Kidney (tissue), 14 donors: ENCODE results near the gene CD180. TPM values are rescaled to one million over a fixed set of nuclear protein-coding genes. Genes with fewer than 3 reads are reported as not detected.

Experiments used
- DNase-seq, 5 donors: peaks; one replicate each; pipeline ENCODE4 v3.0.0-alpha.2; 2013 to 2020
- FAIRE-seq: peaks from 2 replicates; lab custom pipeline; 2012; peaks lifted over from hg19 to GRCh38; lab: Jason Lieb, UNC
- H3K27ac ChIP-seq, 2 donors: one replicate each; pipeline ENCODE4 v1.7.0; 2013; ENCODE audit warnings: low read depth in 2 of 2, low read length in 2 of 2, inconsistent platforms in 1 of 2
- H3K27me3 ChIP-seq: one replicate; pipeline ENCODE4 v1.7.1; 2013; ENCODE audit warnings: low read length, inconsistent platforms; ENCODE audit not compliant: control insufficient read depth, insufficient read depth
- H3K36me3 ChIP-seq, 3 donors: one replicate each; pipeline versions ENCODE4 v1.7.0 to v1.7.1; 2013; ENCODE audit warnings: low read length in 3 of 3, control low read depth in 1 of 3, inconsistent platforms in 1 of 3; ENCODE audit not compliant: insufficient read depth in 3 of 3, control insufficient read depth in 2 of 3
- H3K4me1 ChIP-seq, 3 donors: one replicate each; pipeline versions ENCODE4 v1.7.0 to v1.7.1; 2013; ENCODE audit warnings: low read length in 3 of 3, inconsistent platforms in 1 of 3, low read depth in 1 of 3; ENCODE audit not compliant: control insufficient read depth in 2 of 3, insufficient read depth in 2 of 3
- H3K4me3 ChIP-seq, 3 donors: one replicate each; pipeline versions ENCODE4 v1.7.0 to v1.8.1; 2013; ENCODE audit warnings: low read length in 3 of 3, control low read depth in 1 of 3, inconsistent platforms in 1 of 3
- H3K9ac ChIP-seq, 3 donors: one replicate each; pipeline versions ENCODE4 v1.7.0 to v1.7.1; 2013; ENCODE audit warnings: low read length in 3 of 3, control low read depth in 1 of 3, inconsistent platforms in 1 of 3
- H3K9me3 ChIP-seq, 3 donors: one replicate each; pipeline versions ENCODE4 v1.7.0 to v1.7.1; 2013; ENCODE audit warnings: low read length in 3 of 3, control low read depth in 1 of 3, inconsistent platforms in 1 of 3; ENCODE audit not compliant: control insufficient read depth in 2 of 3, insufficient read depth in 1 of 3
- CTCF ChIP-seq: IDR thresholded peaks from 3 replicates; pipeline ENCODE4 v1.5.1; 2012; ENCODE audit warnings: mild to moderate bottlenecking, moderate library complexity, borderline replicate concordance; ENCODE audit not compliant: insufficient read depth; ENCODE audit errors: extremely low read depth
- intact Hi-C: fragments of 100-400 bp; cut with DNase I; formaldehyde crosslinking; loops from one replicate; pipeline ENCODE4 v1.11.1; 2022
- polyA plus RNA-seq: library from polyadenylated mRNA; stranded (reverse); fragments of 350-450 nt; fragmentation: Illumina TruSeq; extraction: RNeasy Lipid Tissue Mini Kit (QIAGEN cat#74804); gene quantifications from one replicate; pipeline ENCODE4 v1.2.3, GENCODE V29; 2014; ENCODE audit warnings: low read depth, low replicate concordance; ENCODE audit not compliant: insufficient read depth
- total RNA-seq: library from RNA; stranded (reverse); fragmentation: NEBNext Ultra II Directional; extraction: Animal tissue kit (Norgen Biotek cat#: 25700); gene quantifications from one replicate; pipeline ENCODE4 v1.2.1, GENCODE V29; 2021
- donor health status: control.
- donor health status: control.
- donor health status: control.
- donor health status: control.
- donor health status: control.
- donor health status: DM: yes; HTN: yes; CAD: no.
- donor health status: Normal renal cell carcinoma (clear cell type).

Gene CD180
- total and polyA plus RNA-seq, 2 donors from 2014 or later = 0.28 to 3.3 TPM

DNA sequence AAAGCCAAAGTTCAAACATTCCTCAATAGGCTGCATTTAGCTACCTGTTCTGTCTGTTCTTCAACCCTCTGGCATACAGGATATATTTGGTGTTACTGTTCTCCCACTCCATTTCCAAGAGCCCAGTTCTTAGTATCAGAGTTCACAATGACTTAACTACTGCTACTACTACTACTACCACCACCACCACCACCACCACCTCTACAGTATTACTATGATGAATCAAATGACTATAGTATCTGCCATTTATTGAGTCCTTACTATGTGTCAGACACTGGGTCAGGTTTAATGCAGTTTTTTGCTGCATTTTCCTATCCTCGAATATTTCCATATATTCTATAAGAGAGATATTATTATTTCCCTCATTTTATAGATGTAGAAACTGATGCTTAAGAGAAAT lies 937 bp upstream of the CD180 start:
- no peak for FAIRE-seq
- H3K36me3 ChIP-seq = no peaks in the 10 kb centered on the region
- no peak overlapping the region for H3K27ac ChIP-seq
- no peak overlapping the region for H3K9ac ChIP-seq
- no peak overlapping the region for H3K4me3 ChIP-seq
- TF ChIP-seq CTCF = no peak
- H3K9me3 ChIP-seq = no peaks in the 10 kb centered on the region
- no peak for DNase-seq
- intact Hi-C loops = no loop called here
- peaks cover 0 to 2% (median 0%) of the 10 kb centered on the region in 3 donors for H3K4me1 ChIP-seq
- H3K27me3 ChIP-seq = no peaks in the 10 kb centered on the region

GRCh38 chr5:67195406-67196275 lies 958 bp downstream of the CD180 start:
- FAIRE-seq (no peak), DNase-seq (no peak)
- Histone ChIP-seq H3K9me3 (no peaks in the 10 kb centered on the region), H3K36me3 (no peaks in the 10 kb centered on the region), H3K9ac (no peak overlapping the region), H3K27me3 (no peaks in the 10 kb centered on the region), H3K4me1 (peaks cover 0 to 2% (median 0%) of the 10 kb centered on the region in 3 donors), H3K27ac (no peak overlapping the region), H3K4me3 (no peak overlapping the region)
- intact Hi-C loops = no loop called here
- TF ChIP-seq CTCF = no peak

- Histone ChIP-seq H3K9ac (no peak overlapping the region), H3K4me3 (no peak overlapping the region), H3K4me1 (peaks cover 0 to 2% (median 0%) of the 10 kb centered on the region in 3 donors), H3K27me3 (no peaks in the 10 kb centered on the region), H3K27ac (no peak overlapping the region), H3K9me3 (no peaks in the 10 kb centered on the region), H3K36me3 (no peaks in the 10 kb centered on the region)
- no peak for TF ChIP-seq CTCF
- DNase-seq = no peak
- no peak for FAIRE-seq
- intact Hi-C loops = no loop called here
These were observed 2.4 kb downstream of the CD180 start for GRCh38 chr5:67194166-67194565.
